ENCODE results near the gene NCOA5. TPM values are rescaled to one million over a fixed set of nuclear protein-coding genes. Genes with fewer than 3 reads are reported as not detected.

NCOA5 gene
- total and polyA plus RNA-seq, 9 of the 15 experiments (the other 6 are each of a cell fraction or from before 2014, with no cell fraction given) = 3.9 to 22.8 (median 13.8) TPM

DNA sequence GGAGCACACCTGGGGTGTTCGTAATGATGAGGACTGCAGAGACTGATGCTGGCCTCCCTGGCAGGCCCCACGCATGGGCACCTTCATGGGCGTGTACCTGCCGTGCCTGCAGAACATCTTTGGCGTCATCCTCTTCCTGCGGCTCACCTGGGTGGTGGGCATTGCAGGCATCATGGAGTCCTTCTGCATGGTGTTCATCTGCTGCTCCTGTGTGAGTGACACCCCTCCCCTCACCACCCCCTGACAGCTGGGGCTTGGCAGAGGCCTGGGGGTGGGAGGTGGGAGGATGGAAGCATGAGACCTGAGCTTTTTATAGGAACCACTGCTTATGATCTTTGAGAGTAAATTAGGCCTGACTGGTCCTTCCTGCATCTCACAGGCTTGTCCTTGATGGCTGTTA, 54.0 kb downstream of the NCOA5 start (continued):
- TF ChIP-seq, protein P1, sequence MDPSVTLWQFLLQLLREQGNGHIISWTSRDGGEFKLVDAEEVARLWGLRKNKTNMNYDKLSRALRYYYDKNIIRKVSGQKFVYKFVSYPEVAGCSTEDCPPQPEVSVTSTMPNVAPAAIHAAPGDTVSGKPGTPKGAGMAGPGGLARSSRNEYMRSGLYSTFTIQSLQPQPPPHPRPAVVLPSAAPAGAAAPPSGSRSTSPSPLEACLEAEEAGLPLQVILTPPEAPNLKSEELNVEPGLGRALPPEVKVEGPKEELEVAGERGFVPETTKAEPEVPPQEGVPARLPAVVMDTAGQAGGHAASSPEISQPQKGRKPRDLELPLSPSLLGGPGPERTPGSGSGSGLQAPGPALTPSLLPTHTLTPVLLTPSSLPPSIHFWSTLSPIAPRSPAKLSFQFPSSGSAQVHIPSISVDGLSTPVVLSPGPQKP (CRISPR knock-in tag; IDR thresholded peaks at IDR 0.05) = no peak
- no peak for TF ChIP-seq HOXB6 (CRISPR knock-in tag; IDR thresholded peaks at IDR 0.05; ENCODE audit: borderline replicate concordance)
- TF ChIP-seq ZNF57 (CRISPR knock-in tag; IDR thresholded peaks at IDR 0.05) = no peak

DNA sequence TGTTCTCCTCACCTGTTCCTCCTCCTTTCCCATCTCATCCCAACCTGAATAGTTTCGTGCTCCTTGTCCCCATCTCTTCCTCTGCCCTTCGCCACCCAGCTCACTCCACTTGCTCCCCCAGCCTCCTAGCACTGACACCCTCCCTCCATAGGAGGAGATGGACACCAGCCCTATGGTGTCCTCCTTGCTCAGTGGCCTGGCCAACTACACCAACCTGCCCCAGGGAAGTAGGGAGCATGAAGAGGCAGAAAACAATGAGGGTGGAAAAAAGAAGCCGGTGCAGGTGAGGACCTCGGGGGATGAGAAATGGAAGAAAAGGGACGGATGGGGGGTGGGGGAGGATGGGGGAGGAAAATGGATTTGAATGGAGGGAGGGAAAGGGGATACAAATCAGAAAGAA, 54.5 kb downstream of the NCOA5 start:
- ATAC-seq (no peak), FAIRE-seq (no peak), DNase-seq (ENCODE audit: extremely low read depth in 1 of 4, low spot score in 3 of 4) (no peak)
- H4K20me1 ChIP-seq (replicated peaks; ENCODE audit: control insufficient read depth, insufficient read depth, low read length) = peaks cover 12% of the 10 kb centered on the region
- H3K9me1 ChIP-seq (ENCODE audit: control insufficient read depth, insufficient read depth, low read length) = no peaks in the 10 kb centered on the region
- WGBS (ENCODE audit: insufficient coverage, low coverage, missing lambda C conversion rate) = 0% methylated on average over 2 of the region's 5 CpGs
- H3K79me2 ChIP-seq (ENCODE audit: control insufficient read depth, insufficient read depth, low read length) = no peaks in the 10 kb centered on the region
- peaks cover 12 to 37% of the 10 kb centered on the region in 2 experiments for H3K27me3 ChIP-seq (ENCODE audit: control insufficient read depth in 2 of 2, insufficient read depth in 2 of 2, low read length in 2 of 2)
- no peak overlapping the region for H2AFZ ChIP-seq (ENCODE audit: low read depth, low read length)
- H3K36me3 ChIP-seq (ENCODE audit: control insufficient read depth, insufficient read depth, low read length) = no peaks in the 10 kb centered on the region
- ChIA-PET CTCF (ENCODE audit: low intra/inter-chr PET ratio) (no interaction called here), POLR2A (no interaction called here)
- H3K4me2 ChIP-seq (ENCODE audit: insufficient read depth, low read length) = no peak overlapping the region
- no peak overlapping the region for H3K9ac ChIP-seq (ENCODE audit: insufficient read depth in 1 of 2, low read depth in 2 of 2, low read length in 2 of 2)
- H3K4me1 ChIP-seq (replicated peaks in 1 of 2; ENCODE audit: control insufficient read depth in 2 of 2, insufficient read depth in 2 of 2, low read length in 2 of 2) = peaks cover 0 to 13% of the 10 kb centered on the region in 2 experiments; a peak in 1 of 5 replicates
- no peak overlapping the region for H3K27ac ChIP-seq (ENCODE audit: extremely low read depth, low read depth, low read length)
- intact Hi-C loops (cut with micrococcal nuclease) = no loop called here
- no peaks in the 10 kb centered on the region for H3K9me3 ChIP-seq (replicated peaks; ENCODE audit: control insufficient read depth, insufficient read depth, low read depth, low read length)
- no peak overlapping the region for H3K4me3 ChIP-seq
- in situ Hi-C loops (cut with MboI) = no loop called here
- no TSS peak for BruUV-seq (replicated peaks)
- TF ChIP-seq CBFB (CRISPR knock-in tag; IDR thresholded peaks at IDR 0.05) (no peak), BCLAF1 (IDR thresholded peaks at IDR 0.05; ENCODE audit: borderline replicate concordance in 1 of 2, control insufficient read depth in 1 of 2, low read depth in 2 of 2, low read length in 1 of 2) (no peak), E2F8 (IDR thresholded peaks at IDR 0.05; ENCODE audit: low read depth, partially characterized antibody) (no peak), DMBX1 (CRISPR knock-in tag; IDR thresholded peaks at IDR 0.05; ENCODE audit: borderline replicate concordance) (no peak), PPARD (CRISPR knock-in tag; IDR thresholded peaks at IDR 0.05) (no peak), HDAC3 (IDR thresholded peaks at IDR 0.05; ENCODE audit: borderline replicate concordance, partially characterized antibody) (no peak), STAG1 (CRISPR knock-in tag; IDR thresholded peaks at IDR 0.05; ENCODE audit: borderline replicate concordance) (no peak), ZNF217 (CRISPR knock-in tag; IDR thresholded peaks at IDR 0.05) (no peak)
- TF ChIP-seq, protein P2, sequence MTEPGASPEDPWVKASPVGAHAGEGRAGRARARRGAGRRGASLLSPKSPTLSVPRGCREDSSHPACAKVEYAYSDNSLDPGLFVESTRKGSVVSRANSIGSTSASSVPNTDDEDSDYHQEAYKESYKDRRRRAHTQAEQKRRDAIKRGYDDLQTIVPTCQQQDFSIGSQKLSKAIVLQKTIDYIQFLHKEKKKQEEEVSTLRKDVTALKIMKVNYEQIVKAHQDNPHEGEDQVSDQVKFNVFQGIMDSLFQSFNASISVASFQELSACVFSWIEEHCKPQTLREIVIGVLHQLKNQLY (CRISPR knock-in tag; conservative IDR thresholded peaks at IDR 0.05) = no peak
